ENCODE measurements around the gene USP2. TPM values are rescaled to one million over a fixed set of nuclear protein-coding genes. Genes with fewer than 3 reads are reported as not detected.

Gene USP2
- total RNA-seq, 2 donors from 2014 or later = 0.68 to 2.1 TPM

DNA sequence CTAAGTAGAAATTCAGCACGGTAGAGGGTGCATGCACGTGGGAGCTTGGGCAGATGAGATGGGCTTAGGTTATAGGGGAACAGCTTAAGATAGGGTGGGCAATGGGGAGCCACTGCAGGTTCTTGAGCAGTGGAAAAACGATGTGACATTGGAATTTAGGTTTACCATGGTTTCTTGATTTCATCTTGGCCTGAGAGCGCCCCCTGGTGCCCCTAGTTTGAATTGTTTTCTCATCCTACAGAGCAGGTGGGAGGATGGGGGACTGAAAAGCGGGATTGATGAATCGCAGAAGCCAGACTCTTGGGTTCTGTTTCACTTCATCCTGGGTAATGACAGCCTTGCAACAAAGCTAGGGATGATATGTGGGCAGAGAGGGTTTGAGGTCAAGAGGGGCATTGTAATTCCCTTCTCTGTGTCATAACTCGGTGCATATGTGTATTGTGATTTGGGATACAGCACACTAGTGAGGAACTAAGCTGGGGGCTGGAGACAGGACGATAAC is 57.9 kb downstream of the USP2 start:
- ATAC-seq (ENCODE audit: insufficient number of reproducible peaks, low FRiP score, low read depth) (no peak), DNase-seq (ENCODE audit: low spot score) (no peak)
- Histone ChIP-seq H3K27me3 (replicated peaks; ENCODE audit: insufficient read depth) (no peaks in the 10 kb centered on the region), H3K9me3 (no peaks in the 10 kb centered on the region), H3K4me3 (no peak overlapping the region), H3K4me1 (ENCODE audit: control insufficient read depth in 1 of 2, low read depth in 2 of 2) (peaks cover 18 to 45% of the 10 kb centered on the region in 2 donors), H3K36me3 (no peaks in the 10 kb centered on the region), H3K27ac (no peak overlapping the region)
- TF ChIP-seq, protein P1, sequence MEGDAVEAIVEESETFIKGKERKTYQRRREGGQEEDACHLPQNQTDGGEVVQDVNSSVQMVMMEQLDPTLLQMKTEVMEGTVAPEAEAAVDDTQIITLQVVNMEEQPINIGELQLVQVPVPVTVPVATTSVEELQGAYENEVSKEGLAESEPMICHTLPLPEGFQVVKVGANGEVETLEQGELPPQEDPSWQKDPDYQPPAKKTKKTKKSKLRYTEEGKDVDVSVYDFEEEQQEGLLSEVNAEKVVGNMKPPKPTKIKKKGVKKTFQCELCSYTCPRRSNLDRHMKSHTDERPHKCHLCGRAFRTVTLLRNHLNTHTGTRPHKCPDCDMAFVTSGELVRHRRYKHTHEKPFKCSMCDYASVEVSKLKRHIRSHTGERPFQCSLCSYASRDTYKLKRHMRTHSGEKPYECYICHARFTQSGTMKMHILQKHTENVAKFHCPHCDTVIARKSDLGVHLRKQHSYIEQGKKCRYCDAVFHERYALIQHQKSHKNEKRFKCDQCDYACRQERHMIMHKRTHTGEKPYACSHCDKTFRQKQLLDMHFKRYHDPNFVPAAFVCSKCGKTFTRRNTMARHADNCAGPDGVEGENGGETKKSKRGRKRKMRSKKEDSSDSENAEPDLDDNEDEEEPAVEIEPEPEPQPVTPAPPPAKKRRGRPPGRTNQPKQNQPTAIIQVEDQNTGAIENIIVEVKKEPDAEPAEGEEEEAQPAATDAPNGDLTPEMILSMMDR (IDR thresholded peaks at IDR 0.05) = peak; percentile 84

DNA sequence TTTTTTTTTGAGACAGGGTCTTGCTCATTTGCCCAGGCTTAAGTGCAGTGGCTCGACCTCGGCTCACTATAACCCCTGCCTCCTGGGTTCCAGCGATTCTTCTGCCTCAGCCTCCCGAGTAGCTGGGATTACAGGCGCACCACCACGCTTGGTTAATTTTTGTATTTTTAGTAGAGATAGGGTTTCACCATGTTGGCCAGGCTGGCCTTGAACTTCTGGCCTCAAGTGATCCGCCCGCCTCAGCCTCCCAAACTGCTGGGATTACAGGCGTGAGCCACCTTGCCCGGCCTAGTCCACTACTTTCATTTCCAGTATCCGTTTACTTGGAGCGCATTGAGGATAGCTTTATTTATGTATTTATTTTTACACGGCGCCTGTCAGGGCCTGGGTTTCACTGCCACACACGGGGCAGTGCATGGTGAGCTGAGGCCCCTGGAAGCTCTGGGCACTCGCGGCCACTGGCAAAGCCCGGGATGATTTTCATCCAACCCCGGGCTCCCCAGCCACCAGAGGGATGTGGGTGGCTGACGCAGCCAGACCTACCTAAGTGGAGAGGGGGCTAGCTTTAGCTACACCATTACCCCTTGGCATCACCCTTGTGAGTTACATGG is 58.5 kb downstream of the USP2 start:
- H3K4me3 ChIP-seq = no peak overlapping the region
- DNase-seq (ENCODE audit: low spot score) (no peak), ATAC-seq (ENCODE audit: insufficient number of reproducible peaks, low FRiP score, low read depth) (no peak)
- TF ChIP-seq, protein P1 (IDR thresholded peaks at IDR 0.05) = no peak
- H3K9me3 ChIP-seq = no peaks in the 10 kb centered on the region
- no peaks in the 10 kb centered on the region for H3K36me3 ChIP-seq
- peaks cover 23 to 50% of the 10 kb centered on the region in 2 donors for H3K4me1 ChIP-seq (ENCODE audit: control insufficient read depth in 1 of 2, low read depth in 2 of 2)
- H3K27me3 ChIP-seq (replicated peaks; ENCODE audit: insufficient read depth) = no peaks in the 10 kb centered on the region
- no peak overlapping the region for H3K27ac ChIP-seq

DNA sequence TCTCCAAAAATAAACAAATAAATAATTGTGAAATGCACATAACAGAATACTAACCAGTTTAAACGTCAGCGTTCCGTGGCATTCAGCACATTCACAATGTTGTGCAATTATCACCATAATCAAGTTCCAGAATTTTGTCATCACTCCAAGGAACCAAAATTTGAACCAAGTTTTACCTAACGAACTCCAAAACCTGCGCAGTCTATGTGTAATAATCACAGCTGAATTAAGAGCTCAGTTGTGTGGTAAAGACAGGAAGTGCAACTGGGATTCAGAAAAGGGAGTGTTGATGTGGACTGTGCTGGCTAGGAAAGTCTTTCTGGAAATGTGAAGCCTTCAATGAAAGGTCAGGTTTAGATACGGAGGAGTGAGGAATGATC is 59.1 kb downstream of the USP2 start:
- DNase-seq (ENCODE audit: low spot score) (no peak), ATAC-seq (ENCODE audit: insufficient number of reproducible peaks, low FRiP score, low read depth) (no peak)
- H3K36me3 ChIP-seq = no peaks in the 10 kb centered on the region
- H3K27ac ChIP-seq = peak overlapping the region; percentile 98 to 99
- no peaks in the 10 kb centered on the region for H3K9me3 ChIP-seq
- peaks cover 27 to 57% of the 10 kb centered on the region in 2 donors for H3K4me1 ChIP-seq (ENCODE audit: control insufficient read depth in 1 of 2, low read depth in 2 of 2)
- no peaks in the 10 kb centered on the region for H3K27me3 ChIP-seq (replicated peaks; ENCODE audit: insufficient read depth)
- no peak overlapping the region for H3K4me3 ChIP-seq
- TF ChIP-seq, protein P1 (IDR thresholded peaks at IDR 0.05) = peak; percentile 6

DNA sequence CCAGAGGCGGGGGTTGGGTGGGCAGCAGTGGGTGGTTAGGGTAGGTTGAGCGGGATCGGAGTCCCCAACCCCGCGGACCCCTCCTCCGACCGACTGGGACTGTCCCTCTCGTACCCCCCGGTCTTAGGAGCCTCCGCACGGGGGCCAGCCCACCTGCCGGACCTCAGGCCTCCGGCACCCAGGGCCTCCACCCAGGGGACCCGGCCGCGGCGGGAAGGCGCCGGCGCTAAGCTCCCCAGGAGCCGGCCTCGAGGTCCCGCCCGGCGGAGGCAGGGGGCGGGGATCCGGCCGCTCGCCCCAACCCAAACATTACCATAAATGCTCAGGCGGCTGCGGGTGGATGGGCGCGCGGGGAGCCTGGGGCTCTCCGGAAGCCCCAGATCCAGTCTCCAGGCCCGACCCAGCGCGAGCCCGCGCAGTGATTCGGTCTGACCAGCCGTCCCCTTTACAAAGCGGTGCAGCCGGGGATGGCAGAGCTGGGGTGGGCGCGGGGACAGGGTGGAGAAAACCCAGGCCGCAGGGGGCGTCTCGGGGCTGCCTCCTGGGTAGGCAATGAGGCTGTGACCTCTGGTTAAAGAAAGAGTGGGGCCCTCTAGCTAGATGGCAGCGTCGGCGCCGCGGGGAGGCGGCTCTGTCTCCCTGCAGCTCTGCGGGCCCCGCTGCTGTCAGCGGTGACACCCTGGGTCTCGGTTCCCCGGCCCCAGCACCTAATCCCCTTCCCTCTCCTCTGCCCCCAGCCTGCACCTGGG is 60.5 kb downstream of the USP2 start:
- Histone ChIP-seq H3K4me3 (peak overlapping the region; percentile 72), H3K27me3 (replicated peaks; ENCODE audit: insufficient read depth) (no peaks in the 10 kb centered on the region), H3K36me3 (no peaks in the 10 kb centered on the region), H3K27ac (peak overlapping the region; percentile 98 to 99), H3K4me1 (ENCODE audit: control insufficient read depth in 1 of 2, low read depth in 2 of 2) (peaks cover 27 to 57% of the 10 kb centered on the region in 2 donors), H3K9me3 (no peaks in the 10 kb centered on the region)
- TF ChIP-seq, protein P1 (IDR thresholded peaks at IDR 0.05) = no peak
- ATAC-seq (ENCODE audit: insufficient number of reproducible peaks, low FRiP score, low read depth) = no peak
- DNase-seq (ENCODE audit: low spot score) = no peak

DNA sequence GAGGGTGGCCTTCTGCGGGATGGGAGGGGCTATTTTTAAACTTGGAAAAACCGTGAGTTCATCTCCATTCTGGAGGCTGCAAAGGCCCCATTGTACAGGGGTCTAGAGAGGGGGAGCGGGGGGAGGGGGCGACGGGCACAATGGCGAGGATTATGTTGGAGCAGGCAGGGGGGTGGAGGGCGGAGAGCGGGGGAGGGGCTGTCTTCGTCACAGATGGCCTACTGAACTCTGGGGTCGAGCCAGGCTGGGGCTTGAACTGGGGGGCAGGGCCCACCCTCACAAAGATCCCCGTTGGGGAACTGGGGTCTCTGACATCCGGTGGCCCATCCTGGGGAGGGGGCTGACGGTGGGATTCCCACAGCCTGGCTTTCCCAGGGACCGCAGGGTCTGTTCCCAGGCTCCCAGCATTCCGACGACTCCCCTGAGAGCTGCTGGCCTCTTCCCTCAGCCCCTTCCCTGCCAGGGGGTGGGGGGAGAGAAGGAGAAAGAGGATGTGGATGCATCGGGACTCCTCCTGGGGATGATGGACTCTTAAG is 61.2 kb downstream of the USP2 start:
- peaks cover 27 to 59% of the 10 kb centered on the region in 2 donors for H3K4me1 ChIP-seq (ENCODE audit: control insufficient read depth in 1 of 2, low read depth in 2 of 2)

More for the DNA sequence above, 61.2 kb downstream of the USP2 start:
- H3K4me3 ChIP-seq = peak overlapping the region; percentile 72
- H3K27ac ChIP-seq = peak overlapping the region; percentile 98 to 99
- H3K36me3 ChIP-seq = no peaks in the 10 kb centered on the region
- ATAC-seq (ENCODE audit: insufficient number of reproducible peaks, low FRiP score, low read depth) (no peak), DNase-seq (ENCODE audit: low spot score) (no peak)
- TF ChIP-seq, protein P1 (IDR thresholded peaks at IDR 0.05) = no peak
- no peaks in the 10 kb centered on the region for H3K27me3 ChIP-seq (replicated peaks; ENCODE audit: insufficient read depth)
- H3K9me3 ChIP-seq = no peaks in the 10 kb centered on the region
